Loucy (cell line): ENCODE results near the gene VWA8.

ENCODE experiments used
- CTCF ChIP-seq: fragments of 200-600 bp; sonication (generic); conservative IDR thresholded peaks from 2 replicates; pipeline ENCODE4 v1.5.1; 2014; ENCODE audit warnings: mild to moderate bottlenecking, antibody characterized with exemption, low read length
- EZH2phosphoT487 ChIP-seq: fragments of 200-600 bp; IDR thresholded peaks from 2 replicates; pipeline ENCODE4 v1.6.1; 2018; ENCODE audit warnings: antibody characterized with exemption, mild to moderate bottlenecking, moderate library complexity, borderline replicate concordance

GRCh38 chr13:42001580-42001979 is 40.7 kb upstream of the VWA8 start:
- no peak for TF ChIP-seq CTCF
- TF ChIP-seq EZH2phosphoT487: no peak
